GM12878 (cell line): ENCODE measurements around the gene SERBP1. TPM values are rescaled to one million over a fixed set of nuclear protein-coding genes. Genes with fewer than 3 reads are reported as not detected.

Source experiments
- ATAC-seq: fragments of 200-7000 bp; cut with Tn5 transposase; 3 replicates; pipeline ENCODE4 v1.9.1; 2020; ENCODE audit warnings: mild to moderate bottlenecking, moderate library complexity
- BruUV-seq: library from RNA; stranded (reverse); fragments of 400-500 nt; replicated peaks from 2 replicates; lab custom pipeline; 2021; lab: Mats Ljungman, UMichigan
- CTCF ChIA-PET: fragments of 300-600 bp; sonication (Branson Sonifier 250); formaldehyde crosslinking; extraction: SDS; loops from one replicate; lab custom pipeline; 2021; ENCODE audit warnings: inconsistent platforms; lab: Yijun Ruan, JAX
- POLR2A ChIA-PET: fragments of 350-600 bp; formaldehyde crosslinking; extraction: SDS; loops from one replicate; lab custom pipeline; 2021; ENCODE audit warnings: inconsistent platforms; lab: Charles Lee
- RAD21 ChIA-PET: fragments of 300-600 bp; sonication (Branson Sonifier 250); formaldehyde crosslinking; loops from one replicate; lab custom pipeline; 2023; ENCODE audit warnings: antibody characterized with exemption; ENCODE audit not compliant: unreplicated experiment; lab: Charles Lee
- SMC1A ChIA-PET: fragments of 300-600 bp; sonication (Branson Sonifier 250); formaldehyde crosslinking; loops from one replicate; lab custom pipeline; 2023; ENCODE audit not compliant: unreplicated experiment, uncharacterized antibody; lab: Charles Lee
- DNase-seq: peaks from one replicate; pipeline ENCODE4 v3.0.0-alpha.2; 2011; ENCODE audit warnings: low read depth, low spot score
- FAIRE-seq: peaks from 3 replicates; lab custom pipeline; 2011; peaks lifted over from hg19 to GRCh38; lab: Jason Lieb, UNC
- H2AFZ ChIP-seq: 2 replicates; pipeline ENCODE4 v1.6.0; 2011; ENCODE audit warnings: low read depth, low read length, control low read depth; ENCODE audit not compliant: control insufficient read depth
- H3K27ac ChIP-seq: 2 replicates; pipeline ENCODE4 v1.5.1; 2011; ENCODE audit warnings: control low read depth; ENCODE audit not compliant: control insufficient read depth, insufficient read depth
- H3K27me3 ChIP-seq, 2 experiments: replicated peaks in 1 of 2; 2 replicates each; pipeline versions ENCODE4 v1.6.0 to v1.6.1; 2011; ENCODE audit warnings: low read length in 1 of 2; ENCODE audit not compliant: control insufficient read depth in 2 of 2, insufficient read depth in 2 of 2
- H3K36me3 ChIP-seq, 2 experiments: 2 replicates each; pipeline ENCODE4 v1.5.1; 2011; ENCODE audit warnings: low read length in 1 of 2; ENCODE audit not compliant: control insufficient read depth in 2 of 2, insufficient read depth in 2 of 2
- H3K4me1 ChIP-seq: 2 replicates; pipeline ENCODE4 v1.6.1; 2011; ENCODE audit warnings: mild to moderate bottlenecking, low read length, moderate library complexity, mixed read lengths; ENCODE audit not compliant: control insufficient read depth, insufficient read depth
- H3K4me2 ChIP-seq: 2 replicates; pipeline ENCODE4 v1.6.0; 2011; ENCODE audit warnings: control low read depth; ENCODE audit not compliant: control insufficient read depth, insufficient read depth
- H3K4me3 ChIP-seq: fragments of 200-600 bp; sonication (generic); 2 replicates; pipeline ENCODE4 v1.5.1; 2016
- H3K79me2 ChIP-seq: 2 replicates; pipeline ENCODE4 v1.6.0; 2011; ENCODE audit warnings: low read length; ENCODE audit not compliant: control insufficient read depth, insufficient read depth
- H3K9ac ChIP-seq: 2 replicates; pipeline ENCODE4 v1.8.0; 2011; ENCODE audit warnings: low read length, control low read depth, mixed read lengths; ENCODE audit not compliant: control insufficient read depth, insufficient read depth
- H3K9me3 ChIP-seq: replicated peaks from 3 replicates; pipeline ENCODE4 v1.5.1; 2011; ENCODE audit warnings: mild to moderate bottlenecking, low read length; ENCODE audit not compliant: control insufficient read depth, insufficient read depth
- H4K20me1 ChIP-seq: 2 replicates; pipeline ENCODE4 v1.6.0; 2011; ENCODE audit not compliant: control insufficient read depth, insufficient read depth
- ATF2 ChIP-seq: IDR thresholded peaks from 2 replicates; pipeline ENCODE4 v1.6.1; 2012; ENCODE audit warnings: low read length, inconsistent platforms
- BACH1 ChIP-seq: fragments of 450-650 bp; IDR thresholded peaks from 2 replicates; pipeline ENCODE4 v1.6.1; 2017; ENCODE audit warnings: mild to moderate bottlenecking, borderline replicate concordance
- E2F8 ChIP-seq: fragments of 450-650 bp; IDR thresholded peaks from 2 replicates; pipeline ENCODE4 v1.6.1; 2018; ENCODE audit warnings: mild to moderate bottlenecking, low read depth, moderate library complexity; ENCODE audit not compliant: partially characterized antibody
- NKRF ChIP-seq: fragments of 450-650 bp; conservative IDR thresholded peaks from 2 replicates; pipeline ENCODE4 v1.6.1; 2017; ENCODE audit warnings: mild to moderate bottlenecking, moderate library complexity
- WGBS: methylation state at CpG from one replicate; pipeline ENCODE4 v1.1.6; 2016; ENCODE audit warnings: low lambda C conversion rate; ENCODE audit not compliant: insufficient replicate concordance, insufficient coverage; ENCODE audit errors: missing lambda C conversion rate; 5-methylcytosine and 5-hydroxymethylcytosine counted together
- in situ Hi-C: fragments of 300-500 bp; cut with MboI; formaldehyde crosslinking; loops from 9 replicates; pipeline ENCODE4 v1.14.3; 2018; ENCODE audit warnings: mixed read lengths
- intact Hi-C: fragments of 100-400 bp; cut with micrococcal nuclease; formaldehyde crosslinking; loops from one replicate; pipeline ENCODE4 v1.14.2; 2022; ENCODE audit not compliant: unreplicated experiment
- polyA plus RNA-seq, 11 experiments: library from polyadenylated mRNA; depleted of rRNA in 4 of 11; unstranded in 6 of 11; stranded (reverse) in 5 of 11; fragments of >200 nt; fragmentation: Nextera tagmentation in 4 of 11; fragmentation: Illumina TruSeq in 1 of 11; extraction: Ambion mirVana in 4 of 11; extraction: Trizol in 1 of 11; gene quantifications; 1 replicate in 1 of 11; 2 replicates in 10 of 11; pipeline versions ENCODE4 v1.2.1 to v1.2.3, GENCODE V29; 2011 to 2016; ENCODE audit warnings: inconsistent platforms in 2 of 11, missing spikeins in 2 of 11, low read depth in 1 of 11
- total RNA-seq, 4 experiments: library from RNA; depleted of rRNA in 3 of 4; stranded (reverse); fragments of >200 nt in 3 of 4; fragmentation: Illumina TruSeq in 1 of 4; extraction: Trizol in 1 of 4; gene quantifications; 2 replicates each; pipeline versions ENCODE4 v1.2.1 to v1.2.3, GENCODE V29; 2013 to 2021

Gene SERBP1
- total and polyA plus RNA-seq, 10 of the 15 experiments (the other 5 are each of a cell fraction or from before 2014, with no cell fraction given), result 76.7 to 509 (median 384) TPM

GRCh38 chr1:67427947-67428346 lies 2.3 kb downstream of the SERBP1 start:
- ChIA-PET CTCF (interaction anchor here (0.7 to 5.2 kb wide), 11 partner anchors 9 to 403 kb away, joined by 3 to 38 read pairs (median 4); no protein-coding TSS in a partner anchor), RAD21 (interaction anchor here (0.7 to 1.8 kb wide), 4 partner anchors 72 to 385 kb away, joined by 3 to 5 read pairs (median 3); no protein-coding TSS in a partner anchor), SMC1A (interaction anchor here (0.8 to 2.3 kb wide), 10 partner anchors 9 to 432 kb away, joined by 3 to 11 read pairs (median 4); no protein-coding TSS in a partner anchor), POLR2A (interaction anchor here (0.7 to 2.0 kb wide), 3 partner anchors 10 to 45 kb away, joined by 3 to 10 read pairs (median 3); no protein-coding TSS in a partner anchor)
- peaks cover 4 to 17% of the 10 kb centered on the region in 2 experiments for H3K36me3 ChIP-seq
- peak overlapping the region; percentile 74 for H3K4me2 ChIP-seq
- in situ Hi-C loops, result loop anchor here (10.0 kb wide), 1 partner anchor 443 kb away; no protein-coding TSS in a partner anchor
- 0% methylated on average over 3 of the region's 3 CpGs for WGBS
- H3K4me1 ChIP-seq, result 0 out of 2 replicates have a peak, but pooled peaks cover 3% of the 10 kb centered on the region
- TF ChIP-seq NKRF (0 out of 2 replicates have a peak, but pooled peaks have one; percentile 18), BACH1 (no peak), ATF2 (0 out of 2 replicates have a peak, but pooled peaks have one; percentile 17), E2F8 (no peak)
- no peak for DNase-seq
- FAIRE-seq, result no peak
- H3K27me3 ChIP-seq, result no peaks in the 10 kb centered on the region
- peak overlapping the region; percentile 93 for H3K9ac ChIP-seq
- H3K27ac ChIP-seq, result peak overlapping the region; percentile 96; the same call in 1 of the 2 replicates
- peaks cover 3% of the 10 kb centered on the region; the same call in 1 of the 2 replicates for H4K20me1 ChIP-seq
- peak overlapping the region; percentile 91 for H3K4me3 ChIP-seq
- H3K79me2 ChIP-seq, result peaks cover 72% of the 10 kb centered on the region
- ATAC-seq, result no peak
- H2AFZ ChIP-seq, result no peak overlapping the region
- H3K9me3 ChIP-seq, result no peaks in the 10 kb centered on the region
- BruUV-seq, result no TSS peak
- intact Hi-C loops, result loop anchor here (10.0 kb wide), 2 partner anchors 283 to 443 kb away; no protein-coding TSS in a partner anchor
